GM18867 (cell line): ENCODE results near the gene NSL1.

Experiments used
- ATAC-seq: cut with Tn5 transposase; IDR thresholded peaks from one replicate; pipeline ENCODE4 v1.9.1; 2021; ENCODE audit warnings: mild to moderate bottlenecking, moderate library complexity; ENCODE audit not compliant: unreplicated experiment

Gene NSL1, protein sequence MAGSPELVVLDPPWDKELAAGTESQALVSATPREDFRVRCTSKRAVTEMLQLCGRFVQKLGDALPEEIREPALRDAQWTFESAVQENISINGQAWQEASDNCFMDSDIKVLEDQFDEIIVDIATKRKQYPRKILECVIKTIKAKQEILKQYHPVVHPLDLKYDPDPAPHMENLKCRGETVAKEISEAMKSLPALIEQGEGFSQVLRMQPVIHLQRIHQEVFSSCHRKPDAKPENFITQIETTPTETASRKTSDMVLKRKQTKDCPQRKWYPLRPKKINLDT

DNA sequence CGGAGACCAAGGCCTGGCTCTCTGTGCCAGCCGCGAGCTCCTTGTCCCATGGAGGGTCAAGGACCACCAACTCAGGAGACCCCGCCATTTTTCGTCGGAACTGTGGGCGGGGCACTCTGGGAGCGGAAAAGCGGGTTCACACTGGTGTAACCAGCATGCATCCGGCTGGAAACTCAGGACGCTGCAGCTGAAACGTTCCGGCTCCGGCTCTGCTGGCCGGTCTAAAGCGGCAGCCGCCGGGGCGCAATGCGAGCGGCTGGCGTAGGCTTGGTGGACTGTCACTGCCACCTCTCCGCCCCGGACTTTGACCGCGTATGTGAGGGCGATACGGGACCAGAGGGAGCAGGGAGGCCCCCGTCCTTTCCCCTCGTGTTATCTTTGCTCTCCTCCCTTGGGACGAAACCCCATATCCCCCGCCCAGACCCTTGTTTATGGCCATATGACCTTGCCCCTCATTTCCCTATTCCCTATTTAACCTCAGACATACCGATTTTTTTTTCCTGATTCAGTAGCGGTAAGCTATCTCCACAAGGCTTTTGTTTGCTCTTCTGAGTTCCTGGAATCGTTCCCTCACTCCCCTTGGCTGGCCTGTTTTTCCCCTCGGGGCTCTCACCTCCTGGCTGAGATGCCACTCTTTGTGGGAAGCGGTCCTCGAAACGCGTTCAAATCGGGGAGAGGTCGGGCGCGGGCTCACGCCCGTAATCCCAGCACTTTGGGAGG lies at the start of gene NSL1, which contains the start of gene TATDN3:
NSL1 (minus strand) TSS at position 102 of the 720 bp plus-strand sequence; CDS start at position 88, 14 bp downstream.
TATDN3 (plus strand) TSS at position 219 of the 720 bp plus-strand sequence; CDS start at position 247, 28 bp downstream.
- peak; percentile 64 for ATAC-seq

DNA sequence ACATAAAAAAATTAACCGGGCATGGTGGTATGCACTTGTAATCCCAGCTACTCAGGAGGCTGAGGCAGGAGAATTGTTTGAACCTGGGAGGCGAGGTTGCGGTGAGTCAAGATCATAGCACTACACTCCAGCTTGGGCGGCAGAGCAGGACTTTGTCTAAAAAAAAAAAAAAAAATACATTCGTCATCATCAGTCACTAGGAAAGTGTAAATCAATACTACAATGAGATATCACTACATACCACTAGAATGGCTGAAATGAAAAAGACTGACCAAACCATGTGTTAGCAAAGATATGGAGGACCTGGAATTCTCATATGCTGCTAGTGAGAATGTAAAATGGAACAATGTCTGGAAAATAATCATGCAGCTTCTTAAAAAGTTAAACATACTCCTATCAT lies 46.6 kb upstream of the NSL1 start:
- no peak for ATAC-seq

DNA sequence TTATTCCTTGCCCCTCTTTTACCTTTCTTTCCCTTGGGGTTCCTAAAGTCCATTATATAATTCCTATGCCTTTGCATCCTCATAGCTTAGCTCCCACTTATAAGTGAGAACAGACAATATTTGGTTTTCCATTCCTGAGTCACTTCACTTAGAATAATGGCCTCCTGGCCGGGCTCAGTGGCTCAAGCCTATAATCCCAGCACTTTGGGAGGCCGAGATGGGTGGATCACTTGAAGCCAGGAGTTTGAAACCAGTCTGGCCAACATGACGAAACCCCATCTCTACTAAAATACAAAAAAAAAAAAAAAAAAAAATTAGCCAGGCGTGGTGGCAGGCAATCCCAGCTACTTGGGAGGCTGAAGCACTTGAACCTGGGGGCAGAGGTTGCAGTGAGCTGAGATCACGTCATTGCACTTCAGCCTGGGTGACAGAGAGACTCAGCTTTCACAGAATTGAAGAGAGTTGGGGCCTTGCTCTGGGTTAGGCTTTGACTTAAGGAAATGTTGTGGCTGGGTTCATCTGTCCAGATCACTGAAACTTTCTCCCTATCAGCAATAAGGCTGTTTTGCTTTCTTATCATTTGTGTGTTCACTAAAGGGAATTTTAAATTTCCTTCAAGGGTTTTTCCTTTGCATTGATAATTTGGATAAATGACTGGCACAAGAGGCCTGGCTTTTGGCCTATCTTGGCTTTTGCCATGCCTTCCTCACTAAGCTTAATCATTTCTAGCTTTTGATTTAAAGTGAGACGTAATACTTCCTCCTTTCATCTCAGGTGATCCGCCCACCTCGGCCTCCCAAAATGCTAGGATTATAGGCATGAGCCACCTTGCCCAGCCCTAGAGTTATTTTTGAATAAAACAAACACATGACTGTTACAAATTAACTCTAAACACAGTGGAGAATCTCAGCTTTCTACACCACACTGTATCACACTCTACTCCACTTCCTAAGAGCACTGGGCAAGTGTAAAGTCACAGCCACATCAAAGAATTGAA lies 41.9 kb upstream of the NSL1 start:
- ATAC-seq: peak; percentile 79

DNA sequence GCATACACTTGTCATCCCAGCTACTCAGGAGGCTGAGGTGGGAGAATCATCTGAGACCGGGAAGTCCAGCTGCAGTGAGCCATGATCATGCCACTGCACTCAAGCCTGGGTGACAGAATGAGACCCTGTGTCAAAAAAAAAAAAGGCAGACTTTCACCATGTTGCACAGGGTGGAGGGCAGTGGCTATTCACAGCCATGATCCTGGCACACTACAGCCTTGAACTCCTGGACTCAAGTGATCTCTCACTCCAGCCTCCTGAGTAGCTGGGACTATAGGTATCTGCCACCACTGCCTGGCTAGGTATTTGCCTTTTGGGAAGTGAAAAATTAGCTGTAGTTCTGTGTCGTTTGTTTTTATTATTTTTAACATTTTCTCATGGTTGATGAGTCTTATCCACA lies 36.8 kb upstream of the NSL1 start:
- ATAC-seq: no peak

DNA sequence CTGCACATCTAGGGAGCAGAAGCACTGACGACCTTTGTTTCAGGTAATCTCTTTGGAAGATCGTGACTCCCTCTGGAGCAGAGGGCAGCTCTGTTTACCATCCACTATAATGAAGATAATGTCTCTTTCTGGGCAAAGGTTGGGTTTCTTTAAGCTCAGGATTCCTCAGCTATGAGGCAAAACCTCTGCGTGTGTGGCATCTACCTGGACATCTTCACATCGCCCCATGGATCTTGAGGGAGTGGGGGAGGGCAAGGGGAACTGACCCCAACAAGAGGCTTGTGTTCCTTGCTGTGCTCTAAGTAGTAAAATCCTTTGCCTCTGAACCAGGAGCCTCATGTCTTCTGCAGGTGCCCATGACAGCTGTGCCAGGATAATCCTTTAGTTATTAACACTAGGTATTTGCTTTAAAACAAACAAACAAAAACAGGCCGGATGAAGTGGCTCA lies 36.3 kb upstream of the NSL1 start:
- no peak for ATAC-seq

DNA sequence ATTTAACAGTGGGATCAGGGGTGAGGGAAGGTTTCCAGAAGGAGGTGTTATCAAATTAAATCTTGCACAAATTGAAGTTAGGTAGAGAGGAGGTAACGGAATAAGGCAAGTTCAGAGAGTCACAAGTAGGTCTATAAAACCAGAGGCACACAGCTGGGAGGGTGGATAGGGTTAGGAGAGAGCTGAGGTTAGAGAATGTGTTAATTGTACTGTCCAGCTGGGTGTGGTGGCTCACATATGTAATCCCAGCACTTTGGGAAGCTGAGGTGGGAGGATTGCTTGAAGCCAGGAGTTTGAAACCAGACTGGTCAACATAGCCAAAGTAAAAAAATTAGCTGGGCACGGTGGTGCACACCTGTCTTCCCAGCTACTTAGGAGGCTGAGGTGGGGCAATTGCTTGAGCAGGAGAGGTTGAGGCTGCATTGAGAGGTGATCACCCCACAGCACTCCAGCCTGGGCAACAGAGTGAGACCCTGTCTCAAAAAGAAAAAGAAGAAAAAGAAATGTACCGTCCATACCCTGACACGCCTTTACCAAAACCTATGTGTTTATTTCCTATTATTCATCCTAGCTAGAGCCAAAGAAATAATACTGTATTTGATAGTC lies 35.7 kb upstream of the NSL1 start:
- ATAC-seq: no peak

DNA sequence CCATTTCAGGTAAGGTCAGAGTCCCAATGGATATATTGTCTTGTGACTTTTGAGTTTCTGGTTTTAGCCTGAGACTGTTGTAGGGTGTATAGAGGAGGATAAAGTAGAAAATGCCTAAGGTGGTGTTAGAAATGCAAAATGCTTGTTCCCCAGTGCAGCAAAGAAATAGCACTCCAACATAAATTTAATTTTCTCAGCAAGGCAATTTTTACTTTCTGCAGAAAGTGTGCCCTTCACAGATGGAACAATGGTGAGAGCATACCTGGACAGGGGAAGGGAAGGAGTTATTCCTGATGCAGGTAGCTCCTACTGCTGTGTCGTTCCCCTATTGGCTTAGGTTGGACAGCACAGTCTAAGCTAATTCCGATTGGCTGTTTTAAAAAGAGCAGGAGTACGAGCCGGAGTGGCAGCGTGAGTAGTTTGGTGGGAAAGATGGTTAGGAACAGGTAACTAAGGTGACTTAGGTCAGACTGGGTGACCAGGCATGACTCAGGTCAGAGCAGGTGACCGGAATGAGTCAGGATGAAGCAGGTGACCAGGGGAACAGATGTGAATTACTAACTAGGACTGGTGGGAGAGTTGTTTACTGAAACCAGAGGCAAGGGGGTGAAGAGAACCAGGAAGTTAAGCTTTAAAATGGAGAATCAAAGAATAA lies 34.3 kb upstream of the NSL1 start:
- no peak for ATAC-seq

DNA sequence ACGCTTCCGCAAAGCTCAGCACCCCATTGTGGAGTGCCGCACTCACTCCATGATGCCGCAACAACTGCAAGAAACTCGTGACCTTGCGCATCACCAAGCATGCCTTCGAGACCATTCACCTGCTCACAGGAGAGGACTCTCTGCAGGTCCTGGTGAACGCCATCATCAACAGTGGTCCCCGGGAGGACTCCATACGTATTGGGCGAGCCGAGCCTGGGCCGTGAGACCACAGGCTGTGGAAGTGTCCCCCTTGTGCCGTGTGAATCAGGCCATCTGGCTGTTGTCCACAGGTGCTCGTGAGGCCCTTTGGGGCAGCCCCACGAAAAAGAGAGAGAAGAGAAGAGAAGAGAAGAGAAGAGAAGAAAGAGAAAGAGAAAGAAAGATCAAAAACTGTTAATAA lies 32.6 kb upstream of the NSL1 start:
- ATAC-seq: no peak

DNA sequence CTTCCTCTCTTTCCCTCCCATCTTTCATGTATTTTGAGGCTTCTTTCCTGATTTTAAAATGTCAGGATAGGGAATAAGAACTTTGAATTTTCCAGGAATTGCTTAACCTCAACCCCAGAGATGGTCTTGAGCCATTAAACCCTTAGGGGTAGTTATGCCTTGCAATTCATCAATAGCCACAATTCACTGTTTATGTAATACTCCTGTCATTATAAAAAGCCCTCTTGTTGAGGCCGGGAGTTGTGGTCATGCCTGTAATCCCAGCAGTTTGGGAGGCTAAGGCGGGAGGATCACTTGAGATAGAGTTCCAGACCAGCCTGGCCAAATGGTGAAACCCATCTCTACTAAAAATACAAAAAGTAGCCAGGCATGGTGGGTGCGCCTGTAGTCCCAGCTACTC lies 31.4 kb upstream of the NSL1 start:
- no peak for ATAC-seq

DNA sequence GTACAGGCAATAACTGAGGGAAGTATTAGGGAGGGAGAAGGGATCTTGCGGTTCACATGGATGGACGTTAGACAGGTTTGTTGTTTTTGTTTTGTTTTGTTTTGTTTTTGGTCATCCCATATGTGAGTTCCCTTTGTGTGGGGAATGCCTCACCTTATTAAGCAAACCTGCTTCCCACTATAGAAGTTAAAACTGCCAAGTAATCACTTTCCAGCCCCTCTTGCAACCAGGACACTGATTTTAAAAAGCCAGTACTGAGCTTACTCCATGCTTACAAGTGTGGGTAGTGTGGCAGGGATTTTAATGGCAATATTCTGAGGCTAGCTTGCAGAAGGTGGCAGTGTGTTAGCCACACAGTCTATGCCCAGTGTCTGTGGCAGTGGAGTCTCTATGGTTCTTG lies 29.4 kb upstream of the NSL1 start:
- ATAC-seq: no peak

DNA sequence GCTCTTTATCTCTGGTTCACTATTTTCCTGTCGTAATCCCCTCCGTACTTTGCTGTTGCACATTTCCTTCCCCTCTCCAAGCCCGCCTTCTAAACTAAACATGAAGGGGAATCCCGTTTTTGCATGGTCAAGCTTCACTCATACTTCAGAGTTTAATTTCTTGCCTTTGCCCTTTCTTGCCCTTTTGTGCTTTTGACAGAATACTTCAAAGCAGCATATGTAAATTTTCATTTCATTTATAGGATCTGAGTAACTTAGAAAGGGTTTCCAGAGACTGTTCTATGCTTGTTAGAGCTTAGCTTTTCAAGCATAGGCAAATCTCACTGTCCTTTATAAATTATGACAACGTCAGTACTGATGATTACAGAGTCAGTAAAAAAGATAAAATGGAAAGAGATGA lies 28.1 kb upstream of the NSL1 start:
- peak; percentile 73 for ATAC-seq

DNA sequence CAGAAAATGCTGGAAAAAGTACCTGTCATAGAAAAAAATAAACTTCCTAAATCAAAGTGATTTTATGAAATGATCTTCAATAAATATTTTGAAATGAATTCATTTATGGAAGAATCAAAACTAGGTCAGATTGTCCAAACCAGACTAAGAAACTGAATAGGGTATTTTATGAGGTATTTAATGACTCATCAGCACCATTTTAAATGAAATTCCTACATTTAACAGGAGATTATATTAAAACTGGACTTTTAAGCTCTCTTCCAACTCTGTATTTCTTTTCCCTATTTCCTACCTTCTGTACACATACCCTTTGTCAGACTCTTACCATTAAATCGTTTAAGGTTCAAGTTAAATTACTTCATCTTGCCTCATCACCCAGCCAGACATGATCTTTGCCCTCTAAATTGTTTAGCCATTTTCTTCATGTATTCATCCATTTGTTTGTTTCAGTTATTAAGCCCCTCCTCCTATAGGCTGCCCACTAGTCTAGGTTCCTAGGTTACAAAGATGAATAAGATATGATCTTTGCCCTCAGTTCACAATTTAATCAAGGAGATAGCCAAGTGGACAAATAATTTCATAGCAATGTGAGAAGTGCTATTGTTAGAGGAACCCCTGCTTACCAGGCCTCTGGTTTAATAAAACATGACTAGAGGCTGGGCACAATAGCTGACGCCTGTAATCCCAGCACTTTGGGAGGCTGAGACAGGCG lies 25.1 kb upstream of the NSL1 start:
- no peak for ATAC-seq

DNA sequence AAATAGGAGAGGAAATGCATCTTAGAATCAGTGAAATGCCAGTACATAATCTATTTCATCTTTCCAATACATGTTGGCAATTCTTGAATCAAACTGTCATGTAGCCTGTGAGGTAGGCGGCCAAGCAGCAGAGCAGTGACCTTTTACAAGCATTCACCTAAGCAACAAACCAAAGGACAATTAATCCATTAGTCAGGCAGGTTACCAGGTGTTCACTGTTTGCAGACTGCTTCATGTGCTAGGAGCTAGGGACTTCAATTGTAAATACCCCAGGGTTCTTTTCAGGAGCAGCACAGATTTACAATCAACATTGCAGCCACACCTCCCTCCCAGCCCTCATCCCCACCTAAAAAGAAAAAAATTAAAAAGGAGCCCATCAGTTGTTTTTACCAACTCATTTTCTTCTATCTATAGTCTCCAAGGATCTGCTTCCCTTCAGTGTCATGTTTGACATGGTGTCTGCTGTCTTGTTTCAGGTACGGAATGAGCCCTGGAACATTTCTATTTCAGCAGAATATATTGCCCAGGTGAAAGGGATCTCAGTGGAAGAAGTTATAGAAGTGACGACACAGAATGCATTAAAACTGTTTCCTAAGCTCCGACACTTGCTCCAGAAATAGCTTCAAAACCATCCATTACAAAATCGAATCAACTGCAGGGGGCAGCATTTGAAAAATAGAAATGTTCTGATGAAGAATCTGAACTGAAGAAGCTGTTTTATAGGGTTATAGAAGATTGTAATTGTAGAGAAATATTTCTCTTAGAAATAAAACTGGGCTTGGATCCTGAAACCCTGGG lies 23.2 kb upstream of the NSL1 start:
- ATAC-seq: no peak

DNA sequence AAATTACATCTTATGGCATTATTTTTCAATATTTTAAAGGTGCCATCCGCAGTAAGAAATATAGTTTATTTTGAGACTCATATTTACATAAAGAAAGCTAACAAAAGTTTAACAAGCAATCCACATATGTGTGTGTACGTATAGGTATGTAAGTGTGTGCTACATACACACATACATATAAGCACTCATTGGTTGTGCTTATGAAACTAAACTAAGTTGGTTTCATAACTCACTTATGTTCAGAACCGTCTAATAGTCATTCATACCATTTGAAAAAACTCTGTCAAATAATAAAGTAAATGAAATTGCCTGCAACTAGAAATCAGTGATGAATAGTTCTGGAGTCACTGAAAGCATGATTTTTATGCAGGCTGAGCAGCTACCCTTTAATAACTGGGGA lies 14.2 kb upstream of the NSL1 start:
- ATAC-seq: no peak

DNA sequence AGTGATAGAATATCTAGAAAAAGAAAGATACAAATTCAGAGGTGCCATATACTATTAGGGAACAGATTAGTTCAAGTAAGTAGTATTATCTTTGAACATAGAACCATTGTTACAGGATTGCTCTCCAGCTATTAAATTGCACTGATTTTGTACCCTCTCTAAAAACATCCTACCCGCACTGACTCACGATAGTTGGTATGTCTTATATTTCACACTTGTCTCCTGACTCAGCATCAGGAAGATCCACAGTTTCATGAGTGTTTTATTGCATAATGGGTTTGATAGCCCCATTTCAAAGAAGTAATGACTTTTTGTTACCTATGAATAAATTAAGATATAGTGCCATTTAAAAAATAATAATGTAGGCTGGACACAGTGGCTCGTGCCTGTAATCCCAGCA lies 6.1 kb upstream of the NSL1 start:
- ATAC-seq: no peak

DNA sequence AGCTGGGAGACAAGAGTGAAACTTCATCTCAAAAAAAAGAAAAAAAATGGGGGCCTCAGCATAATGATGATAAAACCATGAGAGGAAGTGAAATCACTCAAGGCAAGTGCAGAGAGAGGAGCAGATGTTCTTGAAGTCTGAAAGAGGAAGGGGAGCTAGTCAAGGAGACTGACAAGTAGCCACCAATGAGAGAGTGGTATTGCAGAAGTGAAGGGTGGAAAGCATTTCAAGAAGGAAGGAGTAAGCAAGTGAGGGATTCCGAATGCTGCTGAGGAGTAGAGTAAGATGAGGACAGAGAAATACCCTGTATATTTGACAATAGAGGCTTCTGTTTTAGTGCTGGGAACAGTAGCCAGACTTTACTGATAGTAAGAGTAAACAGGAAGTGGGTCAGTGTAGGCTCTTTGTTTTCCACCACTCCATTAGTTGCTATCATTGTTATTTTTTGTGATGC lies 3.0 kb upstream of the NSL1 start:
- peak; percentile 82 for ATAC-seq

DNA sequence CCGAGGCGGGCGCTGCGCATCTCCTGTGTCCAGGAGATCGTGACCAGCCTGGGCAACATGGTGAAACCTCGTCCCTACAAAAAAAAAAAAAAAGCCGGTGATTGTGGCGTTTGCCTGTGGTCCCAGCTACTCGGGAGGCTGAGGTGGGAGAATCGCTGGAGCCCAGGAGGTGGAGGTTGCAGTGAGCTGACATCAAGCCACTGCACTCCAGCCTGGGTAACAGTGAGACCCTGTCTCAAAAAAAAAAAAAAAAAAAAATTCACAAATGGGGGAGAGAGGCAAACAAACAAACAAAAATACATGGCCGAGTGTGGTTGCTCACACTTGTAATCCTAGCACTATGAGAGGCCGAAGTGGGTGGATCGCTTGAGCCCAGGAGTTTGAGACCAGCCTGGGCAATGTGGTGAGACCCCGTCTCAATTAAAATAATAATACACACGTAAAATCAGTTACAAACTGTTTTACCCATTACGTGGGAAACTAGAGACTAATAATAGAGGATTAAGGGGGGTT lies 875 bp upstream of the NSL1 start:
- ATAC-seq: no peak

DNA sequence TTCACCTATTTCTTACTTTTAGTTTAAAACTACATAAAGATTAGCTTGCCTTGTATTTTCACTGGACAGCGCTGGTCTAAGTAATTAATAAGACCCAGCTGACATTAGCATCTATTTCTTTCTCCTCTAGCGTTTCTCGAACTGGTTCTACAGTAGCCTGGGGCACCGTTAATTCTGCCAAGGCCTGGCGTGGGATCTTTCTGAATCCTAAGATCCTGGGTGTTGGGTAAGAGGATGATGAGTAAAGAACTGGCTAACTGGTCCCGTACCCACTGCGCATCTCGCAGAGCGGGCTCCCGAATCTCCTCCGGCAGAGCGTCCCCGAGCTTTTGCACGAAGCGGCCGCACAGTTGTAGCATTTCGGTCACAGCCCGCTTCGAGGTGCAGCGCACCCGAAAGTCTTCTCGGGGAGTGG lies 309 bp downstream of the NSL1 start:
- peak; percentile 33 for ATAC-seq
